Measurements from ENCODE around the gene MAG.

MAG gene, protein sequence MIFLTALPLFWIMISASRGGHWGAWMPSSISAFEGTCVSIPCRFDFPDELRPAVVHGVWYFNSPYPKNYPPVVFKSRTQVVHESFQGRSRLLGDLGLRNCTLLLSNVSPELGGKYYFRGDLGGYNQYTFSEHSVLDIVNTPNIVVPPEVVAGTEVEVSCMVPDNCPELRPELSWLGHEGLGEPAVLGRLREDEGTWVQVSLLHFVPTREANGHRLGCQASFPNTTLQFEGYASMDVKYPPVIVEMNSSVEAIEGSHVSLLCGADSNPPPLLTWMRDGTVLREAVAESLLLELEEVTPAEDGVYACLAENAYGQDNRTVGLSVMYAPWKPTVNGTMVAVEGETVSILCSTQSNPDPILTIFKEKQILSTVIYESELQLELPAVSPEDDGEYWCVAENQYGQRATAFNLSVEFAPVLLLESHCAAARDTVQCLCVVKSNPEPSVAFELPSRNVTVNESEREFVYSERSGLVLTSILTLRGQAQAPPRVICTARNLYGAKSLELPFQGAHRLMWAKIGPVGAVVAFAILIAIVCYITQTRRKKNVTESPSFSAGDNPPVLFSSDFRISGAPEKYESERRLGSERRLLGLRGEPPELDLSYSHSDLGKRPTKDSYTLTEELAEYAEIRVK

DNA sequence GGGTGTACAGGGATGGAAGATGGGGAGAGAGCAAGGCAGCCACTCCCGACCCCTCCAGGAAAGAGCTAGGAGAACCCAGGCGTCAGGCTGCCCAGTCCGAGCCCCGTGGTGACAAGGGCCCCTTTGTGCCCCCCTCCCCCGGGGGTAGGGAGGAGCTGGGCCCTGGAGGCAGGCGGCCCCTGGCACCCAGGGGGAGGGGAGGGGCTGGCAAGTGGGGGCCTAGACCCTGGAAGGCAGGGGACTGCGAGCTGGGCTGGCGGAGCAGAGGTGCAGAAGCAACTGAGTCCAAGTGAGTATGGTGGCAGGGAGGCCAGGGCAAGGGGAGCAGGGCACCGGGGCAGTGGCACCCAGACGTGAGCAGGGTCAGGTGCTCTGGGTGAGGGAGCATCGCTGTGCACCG is at the start of gene MAG:
MAG (plus strand) TSS at position 246 of the 400 bp plus-strand sequence. CDS start 3,248 bp downstream, outside the sequence.
- DNase-seq = no peak

DNA sequence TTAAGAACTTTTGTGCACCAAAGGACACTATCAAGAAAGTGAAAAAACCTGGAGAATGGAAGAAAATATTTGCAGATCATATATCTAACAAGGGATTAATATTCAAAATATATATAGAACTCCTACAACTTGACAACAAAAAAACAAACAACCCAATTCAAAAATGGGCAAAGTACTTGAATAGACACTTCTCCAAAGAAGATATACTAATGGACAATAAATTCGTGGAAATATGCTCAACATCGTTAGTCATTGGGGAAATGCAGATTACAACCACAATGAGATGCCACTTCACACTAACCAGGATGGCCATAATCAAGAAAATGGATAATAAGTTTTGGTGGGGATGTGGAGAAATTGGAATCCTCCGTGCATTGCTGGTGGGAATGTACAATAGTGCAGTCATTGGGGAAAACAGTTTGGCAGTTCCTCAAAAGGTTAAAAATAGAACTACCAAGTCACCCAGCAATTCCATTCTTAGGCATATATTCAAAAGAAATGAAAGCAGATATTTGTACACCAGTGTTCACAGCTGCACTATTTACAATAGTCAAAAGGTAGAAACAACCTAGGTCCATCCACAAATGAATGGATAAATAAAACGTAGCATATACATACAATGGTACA is 45.4 kb upstream of the MAG start:
- no peak for DNase-seq

DNA sequence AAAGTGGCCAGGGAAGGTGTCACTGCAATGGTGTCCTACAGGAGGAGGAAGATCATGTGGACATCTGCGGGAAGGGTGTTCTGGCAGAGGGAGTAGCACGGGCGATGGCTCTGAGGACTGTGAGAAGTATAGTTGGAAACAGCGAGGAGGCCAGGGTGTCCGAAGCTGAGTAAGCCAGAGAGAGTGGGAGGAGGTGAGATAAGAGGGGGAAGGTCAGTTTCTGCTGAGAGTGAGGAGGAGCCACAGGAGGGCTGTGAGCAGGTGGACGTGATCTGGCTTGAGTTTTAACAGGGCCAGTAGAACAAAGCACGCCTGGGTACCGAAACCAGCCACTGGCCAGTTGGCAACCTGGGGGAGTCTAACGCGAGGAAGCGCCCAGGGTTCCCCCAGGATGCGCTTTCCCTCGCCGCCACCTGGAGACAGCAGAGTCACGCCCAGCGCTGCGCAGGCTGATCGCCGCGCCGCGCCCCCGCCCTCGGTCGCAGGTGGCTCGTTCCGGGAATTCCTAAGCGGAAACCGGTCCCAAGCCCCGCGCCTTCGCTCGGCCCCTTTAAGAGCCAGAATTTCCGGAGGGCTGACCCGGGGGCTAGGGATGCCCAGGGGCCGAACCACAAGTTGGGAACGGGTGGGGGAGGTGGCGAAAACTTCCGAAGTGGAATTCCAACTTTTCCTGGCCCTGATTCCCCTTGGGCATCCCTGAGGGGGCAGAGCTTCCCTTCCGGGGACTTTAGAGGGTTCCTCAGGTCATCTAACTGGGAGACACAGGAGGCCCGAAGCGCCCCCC is 44.2 kb upstream of the MAG start:
- DNase-seq = peak; percentile 97 to 100

DNA sequence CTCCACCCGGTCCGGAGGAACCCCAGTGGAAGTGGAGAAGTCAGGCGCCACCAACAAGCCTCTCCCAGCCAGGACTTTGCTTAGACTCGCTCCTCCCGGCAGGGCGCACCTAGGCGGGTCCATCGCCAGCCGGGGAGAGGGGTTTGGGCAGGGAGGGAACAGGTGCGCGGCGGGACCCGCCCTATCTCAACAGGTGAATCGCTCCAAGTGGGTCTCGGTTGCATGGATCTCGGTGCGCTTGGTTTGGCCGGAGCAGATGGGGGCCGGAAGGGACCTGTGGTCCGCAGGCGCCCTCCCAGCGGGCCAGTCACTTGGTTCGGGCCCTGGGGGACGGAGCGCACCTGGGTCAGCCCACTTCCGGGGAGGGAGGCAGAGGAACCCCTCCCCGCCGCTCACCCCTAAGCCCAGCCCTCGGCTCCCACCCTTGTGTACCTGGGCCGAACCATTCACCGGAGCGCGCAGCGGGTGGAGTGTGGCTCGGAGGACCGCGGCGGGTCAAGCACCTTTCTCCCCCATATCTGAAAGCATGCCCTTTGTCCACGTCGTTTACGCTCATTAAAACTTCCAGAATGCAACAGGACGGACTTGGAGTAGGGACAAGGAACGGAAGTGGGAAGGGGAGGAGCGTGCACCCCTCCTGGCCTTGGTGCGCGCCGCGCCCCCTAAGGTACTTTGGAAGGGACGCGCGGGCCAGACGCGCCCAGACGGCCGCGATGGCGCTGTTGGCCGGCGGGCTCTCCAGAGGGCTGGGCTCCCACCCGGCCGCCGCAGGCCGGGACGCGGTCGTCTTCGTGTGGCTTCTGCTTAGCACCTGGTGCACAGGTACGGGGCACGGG is 43.4 kb upstream of the MAG start, which contains the start of gene LSR:
LSR (plus strand) TSS at position 693 of the 836 bp plus-strand sequence; CDS start at position 714, 21 bp downstream.
- peak; percentile 97 to 99 for DNase-seq

DNA sequence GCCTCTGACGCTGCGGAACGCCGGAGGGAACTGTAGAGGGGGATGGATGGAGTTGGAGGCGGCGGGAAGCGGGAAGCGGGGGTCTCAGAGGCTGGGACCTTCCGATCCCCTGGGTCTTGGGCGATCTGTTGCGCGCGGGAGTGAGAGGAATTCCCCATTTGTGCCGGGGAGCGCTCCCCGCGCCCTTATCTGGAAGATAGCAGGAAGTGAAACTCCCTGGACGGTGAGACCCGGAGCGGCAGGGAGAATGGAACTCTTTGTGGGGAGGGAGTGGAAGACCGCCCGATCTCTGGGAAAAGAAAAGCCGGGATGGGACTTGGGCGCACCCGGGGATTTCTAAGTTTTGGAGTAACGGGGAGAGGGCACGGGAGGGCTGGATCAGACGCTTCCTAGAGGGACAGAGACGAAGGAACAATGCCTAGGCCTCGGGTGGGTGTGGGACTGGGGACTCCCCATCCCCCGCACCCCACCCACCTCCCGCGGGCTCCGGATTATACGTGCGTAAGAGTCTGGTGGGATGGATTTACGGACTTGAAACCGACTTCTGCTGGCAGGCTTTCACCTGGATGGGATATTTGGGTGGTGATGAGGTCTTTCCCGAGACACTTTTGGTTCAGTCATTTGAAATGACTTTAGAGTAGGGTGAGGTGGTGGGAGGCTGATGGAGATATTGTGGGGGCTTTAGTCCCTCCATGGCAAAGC is 42.7 kb upstream of the MAG start:
- DNase-seq = peak; percentile 54 to 82

DNA sequence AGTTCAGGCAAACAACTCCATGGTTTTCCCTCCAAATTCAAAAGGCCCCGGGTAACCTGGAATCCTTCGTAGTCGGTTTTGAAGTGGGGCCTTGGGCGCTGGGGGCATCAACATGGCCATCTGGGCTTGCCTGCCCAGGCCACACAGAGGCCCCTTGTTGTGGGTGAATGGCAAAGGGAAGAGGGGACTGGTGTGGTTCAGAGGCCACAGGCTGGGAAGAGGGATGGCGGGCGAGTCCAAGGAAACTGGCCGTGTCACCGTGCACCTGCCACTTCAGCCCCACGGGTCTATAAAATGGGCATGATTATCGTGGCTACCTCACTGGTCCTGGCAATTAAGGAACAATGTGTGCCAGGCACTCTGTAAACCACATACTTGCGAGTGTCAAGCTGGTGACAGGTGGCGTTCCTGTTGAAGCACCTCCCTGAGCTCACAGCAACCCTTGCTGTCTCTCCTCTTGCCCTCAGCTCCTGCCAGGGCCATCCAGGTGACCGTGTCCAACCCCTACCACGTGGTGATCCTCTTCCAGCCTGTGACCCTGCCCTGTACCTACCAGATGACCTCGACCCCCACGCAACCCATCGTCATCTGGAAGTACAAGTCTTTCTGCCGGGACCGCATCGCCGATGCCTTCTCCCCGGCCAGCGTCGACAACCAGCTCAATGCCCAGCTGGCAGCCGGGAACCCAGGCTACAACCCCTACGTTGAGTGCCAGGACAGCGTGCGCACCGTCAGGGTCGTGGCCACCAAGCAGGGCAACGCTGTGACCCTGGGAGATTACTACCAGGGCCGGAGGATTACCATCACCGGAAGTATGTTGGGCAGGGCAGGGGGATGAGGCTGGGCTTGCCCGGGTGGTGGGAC is 41.9 kb upstream of the MAG start:
- DNase-seq = no peak

DNA sequence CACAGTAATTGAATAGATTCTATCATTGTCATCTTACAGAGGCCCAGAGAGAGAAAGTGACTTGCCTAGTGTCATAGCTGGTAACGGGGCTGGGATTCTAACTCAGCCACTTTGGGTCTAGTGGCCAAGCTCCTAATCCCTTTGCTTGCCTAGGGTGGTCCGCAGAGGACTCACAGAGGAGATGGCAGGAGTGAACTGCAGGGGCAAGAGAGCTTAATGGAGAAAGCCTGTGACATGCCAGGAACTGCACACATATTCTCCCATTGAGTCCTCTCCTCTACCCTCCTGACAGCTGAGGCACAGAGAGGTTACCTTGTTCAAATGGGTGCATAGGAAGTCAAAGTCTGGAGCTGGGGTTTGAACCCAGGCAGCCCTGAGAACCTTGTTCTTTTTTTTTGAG is 40.5 kb upstream of the MAG start:
- DNase-seq = no peak

DNA sequence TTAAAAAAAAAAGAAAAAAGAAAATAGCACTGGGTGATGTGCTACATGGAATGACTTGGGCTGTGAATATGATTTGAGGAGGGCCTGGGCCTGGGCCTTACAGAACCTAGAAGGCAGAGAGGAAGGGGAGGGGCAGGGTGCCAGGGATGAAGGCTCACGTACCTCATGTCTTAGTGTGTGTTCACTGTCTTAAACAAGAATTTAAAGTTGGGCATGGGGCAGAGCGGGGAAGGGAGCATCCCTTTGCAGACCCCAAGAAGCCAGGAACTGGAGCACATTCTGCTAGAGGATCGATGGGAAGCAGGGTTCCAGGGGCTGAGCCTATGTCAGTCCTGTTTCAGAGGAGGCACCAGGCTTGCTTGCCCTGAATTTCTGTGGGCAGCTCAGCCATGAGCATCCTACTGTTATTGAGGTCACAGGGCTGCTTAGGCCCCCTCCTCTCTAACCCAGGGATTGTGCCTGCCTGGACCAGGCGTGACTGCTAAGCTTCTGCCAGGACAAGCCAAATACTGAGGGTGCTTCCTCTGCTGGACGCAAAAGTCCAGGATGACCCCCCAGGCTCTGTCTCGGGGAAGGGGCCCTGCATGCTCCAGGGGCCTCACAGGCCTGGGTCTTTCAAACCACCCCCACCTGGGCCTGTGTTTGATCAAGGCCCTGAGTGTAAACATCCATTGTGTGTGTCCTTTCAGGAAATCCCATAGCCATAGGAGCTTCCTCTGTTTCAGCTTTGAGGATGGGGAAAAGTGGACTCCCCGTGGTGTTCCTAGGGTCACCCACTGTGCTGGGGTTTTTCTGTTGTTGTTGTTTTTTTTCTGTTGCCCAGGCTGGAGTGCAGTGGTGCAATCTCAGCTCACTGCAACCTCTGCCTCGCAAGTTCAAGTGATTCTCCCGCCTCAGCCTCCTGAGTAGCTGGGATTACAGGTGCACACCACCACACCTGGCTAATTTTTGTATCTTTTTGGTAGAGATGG is 38.4 kb upstream of the MAG start:
- no peak for DNase-seq

DNA sequence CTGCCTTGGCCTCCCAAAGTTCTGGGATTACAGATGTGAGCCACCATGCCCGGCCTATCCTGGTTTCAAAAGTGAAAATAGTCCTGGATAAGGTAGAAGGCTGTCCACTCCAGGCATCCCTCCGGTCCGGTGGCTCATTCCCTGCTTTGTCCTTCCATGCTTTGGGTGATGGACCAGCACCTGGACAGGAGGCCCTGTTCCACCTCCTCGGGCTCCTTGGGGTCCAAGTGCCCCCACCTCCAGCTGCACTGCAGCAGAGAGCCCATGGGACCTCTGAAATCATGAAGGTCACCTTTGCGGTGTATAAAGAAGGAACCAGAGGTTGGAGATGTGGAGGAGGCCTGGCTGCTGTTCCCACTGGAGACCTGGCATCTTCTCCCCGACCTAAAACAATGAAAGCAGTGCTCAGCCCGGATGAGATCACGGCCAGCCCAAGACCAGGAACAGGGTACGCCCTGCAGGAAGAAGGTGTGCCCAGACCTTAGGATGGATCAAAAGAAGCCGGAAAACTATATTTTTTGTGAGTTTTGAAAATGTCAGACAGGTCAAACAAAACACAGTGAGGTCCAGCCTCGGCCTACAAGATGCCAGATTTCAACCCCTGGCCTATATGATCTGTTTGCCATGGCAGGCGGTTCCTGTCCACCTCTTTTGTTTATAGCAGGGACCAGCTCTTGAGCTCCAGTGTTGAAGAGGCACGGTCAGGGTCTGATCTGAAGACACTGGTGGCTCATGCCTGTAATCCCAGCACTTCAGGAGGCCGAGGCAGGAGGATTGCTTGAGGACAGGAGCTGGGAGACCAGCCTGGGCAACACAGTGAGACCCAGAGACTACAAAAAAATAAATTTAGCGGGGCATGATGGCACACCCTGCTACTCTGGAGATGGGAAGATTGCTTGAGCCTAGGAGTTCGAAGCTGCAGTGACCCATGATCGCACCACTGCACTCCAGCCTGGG is 37.3 kb upstream of the MAG start:
- DNase-seq = no peak

DNA sequence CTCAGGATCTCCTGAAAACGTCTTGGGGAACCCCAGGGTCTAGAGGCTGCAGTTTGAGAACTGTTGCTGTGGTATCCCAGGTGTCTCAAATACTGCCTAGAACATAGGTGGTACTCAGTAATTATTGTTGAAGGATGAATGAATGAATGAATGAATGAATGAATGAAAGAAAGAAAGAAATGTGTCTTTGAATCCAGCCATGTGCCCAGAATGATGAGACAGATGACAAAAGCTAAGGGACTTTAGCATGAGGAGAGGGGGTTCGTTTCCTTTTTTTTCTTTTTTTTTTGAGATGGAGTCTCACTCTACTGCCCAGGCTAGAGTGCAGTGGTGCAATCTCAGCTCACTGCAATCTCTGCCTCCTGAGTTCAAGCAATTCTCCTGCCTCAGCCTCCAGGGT is 35.4 kb upstream of the MAG start:
- DNase-seq = no peak

DNA sequence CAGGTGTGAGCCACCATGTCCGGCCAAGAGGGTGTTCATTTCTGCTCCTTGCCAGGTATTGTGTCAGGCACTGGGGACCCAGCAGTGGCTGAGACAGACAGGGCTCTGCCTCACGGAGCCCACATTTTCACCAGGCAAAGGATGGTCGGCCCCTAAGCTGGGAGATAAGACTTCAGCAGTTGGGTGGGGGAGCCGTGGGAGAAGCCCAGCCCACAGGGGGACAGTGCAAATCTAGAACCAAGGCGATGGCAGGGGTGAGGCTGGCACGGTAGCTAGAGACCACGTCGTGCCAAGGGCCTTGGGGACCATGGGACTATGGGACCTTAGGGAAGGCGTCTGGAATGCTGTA is 34.9 kb upstream of the MAG start:
- no peak for DNase-seq

DNA sequence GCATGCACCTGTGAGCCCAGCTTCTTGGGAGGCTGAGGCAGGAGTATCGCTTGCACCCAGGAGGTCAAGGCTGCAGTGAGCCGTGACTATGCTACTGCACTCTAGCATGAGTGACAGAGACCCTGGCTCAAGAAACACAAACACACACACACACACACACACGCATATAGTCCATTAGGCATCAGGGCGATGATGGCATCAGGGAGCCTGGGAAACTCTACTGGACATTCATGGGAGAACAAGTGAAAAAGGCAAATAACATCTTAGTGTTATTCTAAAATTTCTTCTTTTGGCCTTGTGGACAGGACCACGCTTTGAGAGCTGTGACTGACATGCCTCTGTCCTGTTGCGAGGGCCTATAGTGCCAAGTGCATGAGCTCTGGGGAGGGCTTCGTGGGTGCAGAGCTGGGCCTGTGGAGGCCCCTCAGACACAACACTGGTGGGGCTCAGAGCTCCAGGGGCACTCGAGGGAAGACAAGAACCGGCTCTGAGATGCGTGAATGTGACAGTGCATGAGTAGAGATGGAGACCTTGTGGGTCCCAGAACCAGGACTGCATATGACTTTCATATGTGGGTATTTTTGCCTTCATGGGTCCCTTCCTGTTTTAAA is 31.2 kb upstream of the MAG start:
- no peak for DNase-seq

DNA sequence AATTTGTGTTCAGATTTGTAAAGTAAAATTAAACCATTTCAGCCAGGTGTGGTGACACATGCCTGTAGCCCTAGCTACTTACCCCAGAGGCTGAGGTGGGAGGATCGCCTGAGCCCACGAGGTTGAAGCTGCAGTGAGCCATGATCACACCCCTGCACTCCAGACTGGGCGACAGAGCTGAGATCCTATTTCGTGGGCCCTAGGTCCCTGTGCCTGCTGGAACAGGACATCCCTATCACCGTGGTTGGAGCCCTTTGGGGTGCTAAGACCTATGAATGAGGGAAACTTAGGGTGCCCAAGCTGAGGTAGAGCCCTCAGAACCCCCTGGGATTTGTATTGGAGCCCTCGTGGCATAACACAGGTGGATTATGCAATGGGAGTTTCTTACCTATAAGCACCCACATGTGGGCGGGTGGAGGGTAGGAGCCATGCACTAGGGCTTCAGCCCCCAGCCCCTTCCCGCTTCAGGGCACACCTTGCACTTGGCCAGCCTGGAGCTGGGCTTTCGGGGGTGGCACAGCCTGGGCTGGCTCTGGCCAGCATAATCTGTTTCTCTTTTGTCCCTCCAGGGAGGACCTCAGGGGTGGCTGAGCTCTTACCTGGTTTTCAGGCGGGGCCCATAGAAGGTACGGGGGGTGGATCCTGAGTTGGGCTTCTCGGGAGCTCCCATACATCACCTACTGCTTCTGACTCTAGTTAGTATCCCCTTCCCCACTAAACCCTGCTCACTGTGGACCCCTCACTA is 30.4 kb upstream of the MAG start:
- DNase-seq = no peak

DNA sequence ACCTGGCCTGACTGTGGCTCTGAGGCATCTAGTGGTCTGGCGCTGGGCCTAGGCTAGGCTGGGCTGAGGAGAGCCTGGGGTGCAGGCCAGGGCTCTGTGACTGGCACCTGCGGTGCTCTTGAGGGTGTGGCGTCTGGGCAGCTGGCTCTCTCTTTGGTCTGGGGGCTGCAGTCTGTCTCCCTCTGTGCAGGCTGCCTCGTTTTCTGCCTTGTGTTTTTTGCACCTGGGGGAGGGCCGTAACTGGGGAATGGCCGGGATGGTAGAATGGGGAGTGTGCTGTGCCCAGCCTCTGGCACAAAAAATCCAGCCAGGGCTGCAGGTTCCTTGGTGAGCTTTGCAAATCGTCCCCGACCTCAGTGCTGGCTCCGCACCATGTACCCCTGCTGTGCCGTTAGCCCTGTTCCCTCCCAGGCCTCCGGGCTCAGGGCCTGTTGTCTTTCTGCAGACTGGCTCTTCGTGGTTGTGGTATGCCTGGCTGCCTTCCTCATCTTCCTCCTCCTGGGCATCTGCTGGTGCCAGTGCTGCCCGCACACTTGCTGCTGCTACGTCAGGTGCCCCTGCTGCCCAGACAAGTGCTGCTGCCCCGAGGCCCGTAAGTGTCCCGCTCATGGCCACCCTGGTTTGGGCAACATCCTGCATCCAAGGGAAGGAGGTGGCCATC is 29.7 kb upstream of the MAG start:
- no peak for DNase-seq

DNA sequence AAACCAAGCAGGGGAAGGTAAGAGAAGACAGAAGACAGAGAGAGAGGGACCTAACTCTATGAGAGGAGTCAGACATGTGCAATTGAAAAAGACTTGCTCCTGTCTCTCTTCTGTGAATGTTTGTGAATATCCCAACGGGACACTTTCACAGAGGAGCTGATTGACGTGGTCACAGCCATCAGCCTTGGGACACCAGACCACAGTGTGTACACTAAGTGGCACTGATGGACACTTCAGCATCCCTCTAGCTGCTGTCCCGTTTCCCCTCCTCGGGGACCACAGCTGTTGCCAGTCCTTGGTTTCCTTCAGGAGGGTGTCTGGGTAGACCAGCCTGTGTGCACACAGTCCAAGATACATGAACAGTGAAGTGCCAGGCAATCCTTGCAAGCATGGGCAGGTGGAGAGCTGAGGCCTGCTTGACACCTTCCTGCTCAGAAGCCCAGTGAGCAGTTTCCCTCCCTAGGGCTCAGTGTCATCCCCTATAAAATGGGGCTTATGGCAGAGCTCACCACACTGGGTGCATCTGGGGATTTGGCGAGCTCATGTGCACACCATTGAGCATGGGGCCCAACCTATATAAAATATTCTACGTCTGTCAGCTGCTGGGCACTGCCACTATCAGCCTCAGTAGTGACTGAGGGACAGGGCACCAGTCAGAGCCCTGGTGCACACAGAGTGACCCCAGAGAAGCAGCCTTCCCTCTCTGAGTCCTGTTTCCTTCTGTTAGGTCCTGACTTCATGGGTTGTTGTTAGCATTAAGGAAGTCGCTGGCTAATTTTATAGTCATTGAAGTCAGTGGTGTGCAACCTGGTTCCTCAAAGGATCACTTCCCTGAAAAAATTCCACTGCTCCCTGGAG is 27.5 kb upstream of the MAG start:
- no peak for DNase-seq

Data from NCI-H526 (cell line).